A172 (cell line): Measurements from ENCODE around the gene ALPG. TPM values are rescaled to one million over a fixed set of nuclear protein-coding genes. Genes with fewer than 3 reads are reported as not detected.

ENCODE experiments used
- DNase-seq: peaks from one replicate; pipeline ENCODE4 v3.0.0-alpha.2; 2015; ENCODE audit warnings: low spot score
- total RNA-seq: library from RNA; depleted of rRNA; stranded (reverse); fragments of >200 nt; shearing (Covaris generic); gene quantifications from 2 replicates; pipeline ENCODE4 v1.2.3, GENCODE V29; 2014; rRNA removed

ALPG gene
- total RNA-seq, 1 experiment from 2014 or later = not detected

DNA sequence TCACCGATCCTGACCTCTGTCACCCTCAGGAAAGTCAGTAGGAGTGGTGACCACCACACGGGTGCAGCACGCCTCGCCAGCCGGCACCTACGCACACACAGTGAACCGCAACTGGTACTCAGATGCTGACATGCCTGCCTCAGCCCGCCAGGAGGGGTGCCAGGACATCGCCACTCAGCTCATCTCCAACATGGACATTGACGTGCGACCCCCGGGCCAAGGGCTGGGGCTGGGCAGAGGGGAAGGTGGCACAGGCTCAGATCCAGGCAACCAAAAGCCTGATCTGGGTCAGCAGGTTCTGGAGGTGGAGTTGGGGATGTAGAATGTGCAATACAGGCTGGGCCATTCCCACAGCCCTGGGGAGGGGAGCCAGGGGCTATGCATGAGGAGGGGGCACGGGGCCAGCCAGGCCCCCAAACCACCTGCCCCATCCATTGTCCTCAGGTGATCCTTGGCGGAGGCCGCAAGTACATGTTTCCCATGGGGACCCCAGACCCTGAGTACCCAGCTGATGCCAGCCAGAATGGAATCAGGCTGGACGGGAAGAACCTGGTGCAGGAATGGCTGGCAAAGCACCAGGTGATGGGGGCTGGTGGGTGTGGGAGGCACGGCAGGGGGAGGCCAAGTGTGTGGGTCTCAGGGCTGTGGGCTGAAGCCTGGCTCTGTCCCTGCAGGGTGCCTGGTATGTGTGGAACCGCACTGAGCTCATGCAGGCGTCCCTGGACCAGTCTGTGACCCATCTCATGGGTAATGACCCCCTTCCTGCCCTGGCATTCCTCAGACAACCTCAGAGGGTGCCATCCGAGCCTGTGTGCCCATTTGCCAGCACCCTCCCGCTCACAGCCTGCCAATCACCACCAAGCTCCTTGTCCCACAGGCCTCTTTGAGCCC is 50.7 kb downstream of the ALPG start:
- DNase-seq = no peak

DNA sequence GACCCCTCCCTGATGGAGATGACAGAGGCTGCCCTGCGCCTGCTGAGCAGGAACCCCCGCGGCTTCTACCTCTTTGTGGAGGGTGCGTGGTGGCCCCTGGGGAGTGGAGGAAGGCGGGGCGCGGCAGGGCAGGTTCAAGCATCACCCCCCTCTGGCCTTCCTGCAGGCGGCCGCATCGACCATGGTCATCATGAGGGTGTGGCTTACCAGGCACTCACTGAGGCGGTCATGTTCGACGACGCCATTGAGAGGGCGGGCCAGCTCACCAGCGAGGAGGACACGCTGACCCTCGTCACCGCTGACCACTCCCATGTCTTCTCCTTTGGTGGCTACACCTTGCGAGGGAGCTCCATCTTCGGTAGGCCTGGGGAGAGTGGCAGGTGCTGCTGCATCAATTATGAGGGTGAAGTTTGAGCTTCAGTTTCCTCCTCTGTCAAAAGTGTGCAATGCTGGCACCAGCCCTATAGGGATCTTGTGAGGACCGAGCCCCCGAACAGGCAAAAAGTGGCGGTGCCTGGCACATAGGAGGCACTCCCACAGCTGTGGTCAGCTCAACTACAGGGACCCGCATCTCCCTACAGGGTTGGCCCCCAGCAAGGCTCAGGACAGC is 51.5 kb downstream of the ALPG start:
- DNase-seq = no peak

DNA sequence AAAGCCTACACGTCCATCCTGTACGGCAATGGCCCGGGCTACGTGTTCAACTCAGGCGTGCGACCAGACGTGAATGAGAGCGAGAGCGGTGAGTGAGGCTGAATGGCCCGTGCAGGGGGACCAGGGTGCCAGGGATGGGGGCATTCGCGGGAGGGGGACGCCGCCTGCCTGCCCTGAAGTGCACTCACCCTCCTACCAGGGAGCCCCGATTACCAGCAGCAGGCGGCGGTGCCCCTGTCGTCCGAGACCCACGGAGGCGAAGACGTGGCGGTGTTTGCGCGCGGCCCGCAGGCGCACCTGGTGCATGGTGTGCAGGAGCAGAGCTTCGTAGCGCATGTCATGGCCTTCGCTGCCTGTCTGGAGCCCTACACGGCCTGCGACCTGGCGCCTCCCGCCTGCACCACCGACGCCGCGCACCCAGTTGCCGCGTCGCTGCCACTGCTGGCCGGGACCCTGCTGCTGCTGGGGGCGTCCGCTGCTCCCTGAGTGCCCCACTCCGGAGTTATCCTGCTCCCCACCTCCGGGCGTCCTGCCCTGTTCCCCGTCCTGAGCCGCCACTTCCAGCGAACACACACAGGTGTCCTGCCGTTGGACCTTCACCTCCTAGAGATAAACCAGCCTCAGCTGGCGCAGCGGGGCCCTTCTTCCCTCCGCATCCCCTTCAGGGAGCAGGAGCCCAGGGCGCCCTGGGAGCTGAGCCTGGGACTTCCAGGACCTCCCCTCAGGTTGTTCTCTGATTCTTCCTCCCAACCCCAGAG is 52.2 kb downstream of the ALPG start:
- DNase-seq = no peak

DNA sequence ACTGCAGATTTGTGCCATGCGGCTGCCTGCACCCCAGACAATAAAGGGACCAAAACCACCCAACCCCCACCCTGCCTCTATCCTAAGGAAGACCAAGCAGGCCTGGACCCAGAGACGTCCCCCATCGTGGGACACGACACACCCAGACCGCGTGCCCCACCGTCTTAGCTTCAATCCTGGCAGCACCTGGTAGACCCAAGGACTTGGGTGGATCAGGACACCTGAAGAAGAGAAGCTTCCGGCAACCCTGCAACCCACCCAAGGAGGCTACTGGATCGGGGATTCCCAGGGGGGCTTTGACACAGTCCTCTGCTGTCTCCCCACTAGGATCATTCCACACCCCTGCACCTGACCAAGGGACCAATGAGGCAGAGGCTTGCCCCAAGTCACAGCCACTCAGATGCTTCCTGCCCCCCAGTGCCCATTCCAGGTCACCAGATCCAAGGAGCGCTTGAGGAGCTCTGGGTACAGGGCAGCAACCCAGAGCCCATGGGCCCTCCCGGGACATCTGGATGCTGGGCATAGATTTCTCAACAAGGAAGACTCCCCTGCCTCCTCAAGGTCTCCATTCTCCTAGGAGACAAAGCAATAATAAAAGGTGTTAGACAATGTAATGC is 52.9 kb downstream of the ALPG start:
- no peak for DNase-seq

DNA sequence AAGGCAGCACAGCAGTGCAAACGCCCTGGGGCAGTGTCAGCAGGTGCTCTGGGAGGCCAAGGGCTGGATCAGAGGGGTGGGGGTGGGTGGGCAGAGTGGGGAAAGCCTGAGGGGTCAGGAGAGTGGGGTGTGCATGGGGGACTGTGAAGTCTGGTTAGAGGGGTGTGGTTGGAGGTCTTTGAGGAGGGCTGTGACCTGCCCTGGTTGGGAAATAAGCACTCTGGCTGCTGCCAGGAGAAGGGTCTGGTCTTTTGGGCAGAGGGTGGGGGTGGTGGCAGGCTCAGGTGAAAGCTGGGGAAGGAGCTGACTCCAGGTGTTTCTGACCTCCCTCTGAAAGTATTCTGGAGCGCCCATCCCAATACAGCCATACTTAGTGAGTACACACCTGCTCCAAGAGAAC is 53.5 kb downstream of the ALPG start:
- DNase-seq = no peak

Other genes starting within 250 kb of the ALPG start
- gene ALPP, start 28.1 kb upstream of the ALPG start, total RNA-seq = 0.84 and 2.1 TPM in 2 replicates
- not detected in 2 replicates for gene ALPI, start 49.3 kb downstream of the ALPG start, total RNA-seq
- gene ECEL1, start 81.0 kb downstream of the ALPG start, total RNA-seq = not detected in 2 replicates
- not detected in 2 replicates for gene PRSS56, start 113.5 kb downstream of the ALPG start, total RNA-seq
- not detected in 2 replicates for gene CHRND, start 119.3 kb downstream of the ALPG start, total RNA-seq
- gene CHRNG, start 132.8 kb downstream of the ALPG start, total RNA-seq = not detected in 2 replicates
- gene TIGD1, start 143.7 kb downstream of the ALPG start, total RNA-seq = 11.5 and 11.8 TPM in 2 replicates
- 122 and 140 TPM in 2 replicates for gene EIF4E2, start 143.8 kb downstream of the ALPG start, total RNA-seq
- gene EFHD1, start 226.8 kb downstream of the ALPG start, total RNA-seq = 0.24 and 1.1 TPM in 2 replicates